Fibroblast of mammary gland (primary cell): ENCODE measurements around the gene TCF7L2.

Source experiments
- DNase-seq: peaks from one replicate; pipeline ENCODE4 v3.0.0-alpha.2; 2010; ENCODE audit warnings: low read depth
- H3K4me3 ChIP-seq: 2 replicates; pipeline ENCODE4 v1.5.1; 2011; ENCODE audit warnings: low read depth, mild to moderate bottlenecking, low read length, moderate library complexity; ENCODE audit not compliant: control insufficient read depth
- CTCF ChIP-seq: conservative IDR thresholded peaks from 2 replicates; pipeline ENCODE4 v1.5.1; 2011; ENCODE audit warnings: low read depth, low read length, inconsistent platforms; ENCODE audit not compliant: control insufficient read depth, insufficient read depth

Gene TCF7L2

GRCh38 chr10:113023017-113023416 lies 73.0 kb downstream of the TCF7L2 start:
- no peak for TF ChIP-seq CTCF
- H3K4me3 ChIP-seq = no peak overlapping the region
- DNase-seq = no peak

- H3K4me3 ChIP-seq = no peak overlapping the region
- no peak for TF ChIP-seq CTCF
- no peak for DNase-seq
Observed at GRCh38 chr10:113024930-113025329, 74.9 kb downstream of the TCF7L2 start.

- H3K4me3 ChIP-seq = no peak overlapping the region
- TF ChIP-seq CTCF = no peak
- no peak for DNase-seq
Observed at GRCh38 chr10:113025487-113025886, 75.4 kb downstream of the TCF7L2 start.

- DNase-seq = peak; percentile 79
Observed at GRCh38 chr10:113026679-113027078, 76.6 kb downstream of the TCF7L2 start.

GRCh38 chr10:113027230-113027573 lies 77.2 kb downstream of the TCF7L2 start:
- no peak for DNase-seq

More at GRCh38 chr10:113026679-113027078, 76.6 kb downstream of the TCF7L2 start:
- TF ChIP-seq CTCF = no peak
- no peak overlapping the region for H3K4me3 ChIP-seq

GRCh38 chr10:113027574-113028455 lies 77.8 kb downstream of the TCF7L2 start:
- TF ChIP-seq CTCF = no peak
- no peak for DNase-seq
- H3K4me3 ChIP-seq = no peak overlapping the region

More at GRCh38 chr10:113027230-113027573, 77.2 kb downstream of the TCF7L2 start:
- TF ChIP-seq CTCF = no peak
- no peak overlapping the region for H3K4me3 ChIP-seq
